HG03196 (cell line): ENCODE data around the gene PRSS23.
"Not testable (repeated sequence)": the region's sequence is repeated elsewhere in the genome, so short reads cannot be mapped to it uniquely, and the experiment has no call there.

Source experiments
- ATAC-seq: cut with Tn5 transposase; IDR thresholded peaks from one replicate; pipeline ENCODE4 v1.9.1; 2021; ENCODE audit not compliant: unreplicated experiment

PRSS23 gene

GRCh38 chr11:86812322-86812670, 12.0 kb downstream of the PRSS23 start:
- ATAC-seq, result no peak

- no peak for ATAC-seq
Measured at GRCh38 chr11:86812981-86813380, 12.6 kb downstream of the PRSS23 start.

GRCh38 chr11:86814775-86815174, 14.4 kb downstream of the PRSS23 start:
- ATAC-seq, result no peak

- no peak for ATAC-seq
Measured at GRCh38 chr11:86815726-86816125, 15.4 kb downstream of the PRSS23 start.

GRCh38 chr11:86816251-86816726, 15.9 kb downstream of the PRSS23 start:
- ATAC-seq, result no peak

GRCh38 chr11:86818462-86819192, 18.3 kb downstream of the PRSS23 start:
- no peak for ATAC-seq

GRCh38 chr11:86824139-86824538, 23.8 kb downstream of the PRSS23 start:
- ATAC-seq, result not testable (repeated sequence)

- not testable (repeated sequence) for ATAC-seq
Measured at GRCh38 chr11:86834376-86834775, 34.0 kb downstream of the PRSS23 start.

- not testable (repeated sequence) for ATAC-seq
Measured at GRCh38 chr11:86844762-86845508, 44.6 kb downstream of the PRSS23 start.

GRCh38 chr11:86848132-86848531, 47.8 kb downstream of the PRSS23 start:
- no peak for ATAC-seq

- ATAC-seq, result no peak
Measured at GRCh38 chr11:86849679-86850078, 49.3 kb downstream of the PRSS23 start.
